GM23338 (cell line): ENCODE measurements around the gene OR1I1. TPM values are rescaled to one million over a fixed set of nuclear protein-coding genes. Genes with fewer than 3 reads are reported as not detected.

Experiments used
- ATAC-seq: fragments of 200-7000 bp; cut with Tn5 transposase; 3 replicates; pipeline ENCODE4 v1.9.1; 2020
- DNase-seq: peaks from one replicate; pipeline ENCODE4 v3.0.0-alpha.2; 2015; ENCODE audit warnings: low spot score
- H2AFZ ChIP-seq: fragments of 200-600 bp; sonication (generic); 2 replicates; pipeline ENCODE4 v1.8.0; 2016; ENCODE audit warnings: antibody characterized with exemption, mild to moderate bottlenecking, moderate library complexity
- H3F3A ChIP-seq: fragments of 200-600 bp; sonication (generic); replicated peaks from 2 replicates; pipeline ENCODE4 v1.8.0; 2017; ENCODE audit warnings: antibody characterized with exemption, mixed run types, low read depth
- H3K27ac ChIP-seq: fragments of 200-600 bp; sonication (generic); 2 replicates; pipeline ENCODE4 v1.6.1; 2016; ENCODE audit warnings: low read depth
- H3K27me3 ChIP-seq: fragments of 200-600 bp; sonication (generic); 2 replicates; pipeline ENCODE4 v1.8.0; 2016; ENCODE audit warnings: mild to moderate bottlenecking, mixed run types, moderate library complexity; ENCODE audit not compliant: insufficient read depth
- H3K36me3 ChIP-seq: fragments of 200-600 bp; sonication (generic); 2 replicates; pipeline ENCODE4 v1.8.0; 2016; ENCODE audit warnings: mild to moderate bottlenecking; ENCODE audit not compliant: insufficient read depth
- H3K4me1 ChIP-seq: fragments of 200-600 bp; sonication (generic); 2 replicates; pipeline ENCODE4 v1.8.0; 2016; ENCODE audit warnings: mild to moderate bottlenecking, moderate library complexity; ENCODE audit not compliant: insufficient read depth
- H3K4me2 ChIP-seq: fragments of 200-600 bp; sonication (generic); 2 replicates; pipeline ENCODE4 v1.7.1; 2017; ENCODE audit warnings: mixed run types
- H3K4me3 ChIP-seq: fragments of 200-600 bp; sonication (generic); 2 replicates; pipeline ENCODE4 v1.6.1; 2016; ENCODE audit warnings: mixed run types
- H3K79me2 ChIP-seq: fragments of 200-600 bp; sonication (generic); replicated peaks from 2 replicates; pipeline ENCODE4 v1.8.0; 2017; ENCODE audit warnings: mild to moderate bottlenecking; ENCODE audit not compliant: insufficient read depth
- H3K9me2 ChIP-seq: fragments of 200-600 bp; sonication (generic); 2 replicates; pipeline ENCODE4 v1.8.0; 2017; ENCODE audit not compliant: insufficient read depth
- H4K20me1 ChIP-seq: fragments of 200-600 bp; sonication (generic); replicated peaks from 2 replicates; pipeline ENCODE4 v1.8.0; 2017; ENCODE audit warnings: mild to moderate bottlenecking; ENCODE audit not compliant: insufficient read depth
- H3K27ac Mint-ChIP-seq: 2 replicates; pipeline ENCODE4 v1.8.0; 2020; ENCODE audit warnings: inconsistent platforms, mild to moderate bottlenecking, moderate library complexity, mixed read lengths
- H3K27me3 Mint-ChIP-seq: 3 replicates; pipeline ENCODE4 v1.8.0; 2022; ENCODE audit warnings: low read depth, mild to moderate bottlenecking, moderate library complexity, mixed read lengths, inconsistent platforms; ENCODE audit not compliant: insufficient read depth, poor library complexity
- H3K36me3 Mint-ChIP-seq: 3 replicates; pipeline ENCODE4 v1.8.0; 2021; ENCODE audit warnings: low read depth, mild to moderate bottlenecking, inconsistent platforms, moderate library complexity, mixed read lengths
- H3K4me1 Mint-ChIP-seq: 3 replicates; pipeline ENCODE4 v1.8.0; 2020; ENCODE audit warnings: mild to moderate bottlenecking, inconsistent platforms, mixed read lengths
- H3K4me3 Mint-ChIP-seq: 3 replicates; pipeline ENCODE4 v1.8.0; 2021; ENCODE audit warnings: moderate library complexity, mild to moderate bottlenecking, inconsistent platforms, mixed read lengths
- H3K9me3 Mint-ChIP-seq: 3 replicates; pipeline ENCODE4 v1.8.0; 2020; ENCODE audit warnings: moderate library complexity, mild to moderate bottlenecking, inconsistent platforms, mixed read lengths
- CREB1 ChIP-seq: fragments of 250-450 bp; sonication (Bioruptor Pico); IDR thresholded peaks from 2 replicates; pipeline ENCODE4 v1.5.0; 2020; ENCODE audit warnings: low read depth, mild to moderate bottlenecking, moderate library complexity
- EZH2 ChIP-seq: fragments of 200-600 bp; sonication (generic); IDR thresholded peaks from one replicate; pipeline ENCODE4 v1.8.0; 2017; ENCODE audit warnings: antibody characterized with exemption, mild to moderate bottlenecking, low read depth; ENCODE audit not compliant: unreplicated experiment
- EZH2phosphoT487 ChIP-seq: fragments of 200-600 bp; sonication (generic); IDR thresholded peaks from one replicate; pipeline ENCODE4 v1.8.1; 2018; ENCODE audit warnings: antibody characterized with exemption; ENCODE audit not compliant: unreplicated experiment
- JUNB ChIP-seq: IDR thresholded peaks from one replicate; pipeline ENCODE4 v1.6.1; 2016; ENCODE audit warnings: antibody characterized with exemption; ENCODE audit not compliant: unreplicated experiment
- NANOG ChIP-seq: IDR thresholded peaks from 2 replicates; pipeline ENCODE4 v1.6.1; 2016; ENCODE audit warnings: antibody characterized with exemption, borderline replicate concordance
- POLR2AphosphoS5 ChIP-seq: IDR thresholded peaks from 2 replicates; pipeline ENCODE4 v1.6.1; 2016; ENCODE audit warnings: antibody characterized with exemption, low read depth
- STAT1 ChIP-seq: IDR thresholded peaks from one replicate; pipeline ENCODE4 v1.6.1; 2016; ENCODE audit warnings: antibody characterized with exemption; ENCODE audit not compliant: unreplicated experiment
- ZNF462 ChIP-seq: fragments of 250-450 bp; sonication (Bioruptor Pico); IDR thresholded peaks from 2 replicates; pipeline ENCODE4 v1.5.0; 2020; ENCODE audit warnings: mild to moderate bottlenecking, moderate library complexity
- polyA plus RNA-seq: library from polyadenylated mRNA; unstranded; fragments of >200 nt; fragmentation: Nextera tagmentation; extraction: Ambion mirVana; gene quantifications from 2 replicates; pipeline ENCODE4 v1.2.1, GENCODE V29; 2016
- total RNA-seq: library from RNA; depleted of rRNA; stranded (reverse); fragments of >200 nt; shearing (Covaris generic); gene quantifications from 2 replicates; pipeline ENCODE4 v1.2.3, GENCODE V29; 2014
- TF ChIP-seq, protein P1 (sequence below): IDR thresholded peaks from one replicate; pipeline ENCODE4 v1.6.1; 2018; ENCODE audit warnings: antibody characterized with exemption; ENCODE audit not compliant: unreplicated experiment
- TF ChIP-seq, protein P2 (sequence below): IDR thresholded peaks from 2 replicates; pipeline ENCODE4 v1.6.1; 2016; ENCODE audit warnings: antibody characterized with exemption
- TF ChIP-seq, protein P3 (sequence below), 2 experiments: fragments of 200-600 bp in 1 of 2; sonication (generic) in 1 of 2; conservative IDR thresholded peaks; 2 replicates each; pipeline versions ENCODE4 v1.5.1 to v1.6.1; 2016 to 2017; ENCODE audit warnings: antibody characterized with exemption in 2 of 2, low read depth in 2 of 2, mild to moderate bottlenecking in 2 of 2, moderate library complexity in 1 of 2

OR1I1 gene
- total and polyA plus RNA-seq, 2 experiments from 2014 or later, result not detected

- no peak overlapping the region for H3K4me2 ChIP-seq
- no peaks in the 10 kb centered on the region for H3K27me3 ChIP-seq
- peaks cover 6% of the 10 kb centered on the region; the same call in 1 of the 2 replicates for H3F3A ChIP-seq
- no peaks in the 10 kb centered on the region for H3K79me2 ChIP-seq
- Mint-ChIP-seq H3K36me3 (peaks cover 84% of the 10 kb centered on the region), H3K27ac (no peak overlapping the region), H3K4me1 (no peaks in the 10 kb centered on the region; the same call in 2 of the 3 replicates), H3K27me3 (peaks cover 8% of the 10 kb centered on the region), H3K4me3 (no peak overlapping the region), H3K9me3 (no peaks in the 10 kb centered on the region; the same call in 2 of the 3 replicates)
- ATAC-seq (no peak), DNase-seq (no peak)
- no peaks in the 10 kb centered on the region for H3K9me2 ChIP-seq
- no peaks in the 10 kb centered on the region for H3K4me1 ChIP-seq
- peaks cover 32% of the 10 kb centered on the region for H3K36me3 ChIP-seq
- H3K27ac ChIP-seq, result no peak overlapping the region
- no peak overlapping the region for H2AFZ ChIP-seq
- peaks cover 4% of the 10 kb centered on the region; the same call in 1 of the 2 replicates for H4K20me1 ChIP-seq
- TF ChIP-seq EZH2 (no peak), POLR2AphosphoS5 (no peak), NANOG (no peak), ZNF462 (CRISPR knock-in tag) (no peak), JUNB (no peak), CREB1 (CRISPR knock-in tag) (no peak), STAT1 (no peak), EZH2phosphoT487 (no peak)
- TF ChIP-seq, protein P1, sequence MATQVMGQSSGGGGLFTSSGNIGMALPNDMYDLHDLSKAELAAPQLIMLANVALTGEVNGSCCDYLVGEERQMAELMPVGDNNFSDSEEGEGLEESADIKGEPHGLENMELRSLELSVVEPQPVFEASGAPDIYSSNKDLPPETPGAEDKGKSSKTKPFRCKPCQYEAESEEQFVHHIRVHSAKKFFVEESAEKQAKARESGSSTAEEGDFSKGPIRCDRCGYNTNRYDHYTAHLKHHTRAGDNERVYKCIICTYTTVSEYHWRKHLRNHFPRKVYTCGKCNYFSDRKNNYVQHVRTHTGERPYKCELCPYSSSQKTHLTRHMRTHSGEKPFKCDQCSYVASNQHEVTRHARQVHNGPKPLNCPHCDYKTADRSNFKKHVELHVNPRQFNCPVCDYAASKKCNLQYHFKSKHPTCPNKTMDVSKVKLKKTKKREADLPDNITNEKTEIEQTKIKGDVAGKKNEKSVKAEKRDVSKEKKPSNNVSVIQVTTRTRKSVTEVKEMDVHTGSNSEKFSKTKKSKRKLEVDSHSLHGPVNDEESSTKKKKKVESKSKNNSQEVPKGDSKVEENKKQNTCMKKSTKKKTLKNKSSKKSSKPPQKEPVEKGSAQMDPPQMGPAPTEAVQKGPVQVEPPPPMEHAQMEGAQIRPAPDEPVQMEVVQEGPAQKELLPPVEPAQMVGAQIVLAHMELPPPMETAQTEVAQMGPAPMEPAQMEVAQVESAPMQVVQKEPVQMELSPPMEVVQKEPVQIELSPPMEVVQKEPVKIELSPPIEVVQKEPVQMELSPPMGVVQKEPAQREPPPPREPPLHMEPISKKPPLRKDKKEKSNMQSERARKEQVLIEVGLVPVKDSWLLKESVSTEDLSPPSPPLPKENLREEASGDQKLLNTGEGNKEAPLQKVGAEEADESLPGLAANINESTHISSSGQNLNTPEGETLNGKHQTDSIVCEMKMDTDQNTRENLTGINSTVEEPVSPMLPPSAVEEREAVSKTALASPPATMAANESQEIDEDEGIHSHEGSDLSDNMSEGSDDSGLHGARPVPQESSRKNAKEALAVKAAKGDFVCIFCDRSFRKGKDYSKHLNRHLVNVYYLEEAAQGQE, result no peak
- TF ChIP-seq, protein P2, sequence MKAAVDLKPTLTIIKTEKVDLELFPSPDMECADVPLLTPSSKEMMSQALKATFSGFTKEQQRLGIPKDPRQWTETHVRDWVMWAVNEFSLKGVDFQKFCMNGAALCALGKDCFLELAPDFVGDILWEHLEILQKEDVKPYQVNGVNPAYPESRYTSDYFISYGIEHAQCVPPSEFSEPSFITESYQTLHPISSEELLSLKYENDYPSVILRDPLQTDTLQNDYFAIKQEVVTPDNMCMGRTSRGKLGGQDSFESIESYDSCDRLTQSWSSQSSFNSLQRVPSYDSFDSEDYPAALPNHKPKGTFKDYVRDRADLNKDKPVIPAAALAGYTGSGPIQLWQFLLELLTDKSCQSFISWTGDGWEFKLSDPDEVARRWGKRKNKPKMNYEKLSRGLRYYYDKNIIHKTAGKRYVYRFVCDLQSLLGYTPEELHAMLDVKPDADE, result no peak
- TF ChIP-seq, protein P3, sequence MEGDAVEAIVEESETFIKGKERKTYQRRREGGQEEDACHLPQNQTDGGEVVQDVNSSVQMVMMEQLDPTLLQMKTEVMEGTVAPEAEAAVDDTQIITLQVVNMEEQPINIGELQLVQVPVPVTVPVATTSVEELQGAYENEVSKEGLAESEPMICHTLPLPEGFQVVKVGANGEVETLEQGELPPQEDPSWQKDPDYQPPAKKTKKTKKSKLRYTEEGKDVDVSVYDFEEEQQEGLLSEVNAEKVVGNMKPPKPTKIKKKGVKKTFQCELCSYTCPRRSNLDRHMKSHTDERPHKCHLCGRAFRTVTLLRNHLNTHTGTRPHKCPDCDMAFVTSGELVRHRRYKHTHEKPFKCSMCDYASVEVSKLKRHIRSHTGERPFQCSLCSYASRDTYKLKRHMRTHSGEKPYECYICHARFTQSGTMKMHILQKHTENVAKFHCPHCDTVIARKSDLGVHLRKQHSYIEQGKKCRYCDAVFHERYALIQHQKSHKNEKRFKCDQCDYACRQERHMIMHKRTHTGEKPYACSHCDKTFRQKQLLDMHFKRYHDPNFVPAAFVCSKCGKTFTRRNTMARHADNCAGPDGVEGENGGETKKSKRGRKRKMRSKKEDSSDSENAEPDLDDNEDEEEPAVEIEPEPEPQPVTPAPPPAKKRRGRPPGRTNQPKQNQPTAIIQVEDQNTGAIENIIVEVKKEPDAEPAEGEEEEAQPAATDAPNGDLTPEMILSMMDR (conservative IDR thresholded peaks at IDR 0.05; ENCODE audit: low read depth in 2 of 2), result no peak
- H3K4me3 ChIP-seq, result no peak overlapping the region
These were observed 33.1 kb downstream of the OR1I1 start for GRCh38 chr19:15115080-15115479.
